Measurements from ENCODE around the gene PLXNC1.

The PLXNC1 gene

GRCh38 chr12:94101738-94102660, 46.4 kb upstream of the PLXNC1 start:
- peak; percentile 87 for TF ChIP-seq CTCF (IDR thresholded peaks at IDR 0.05; ENCODE audit: extremely low read depth, insufficient read depth, missing control alignments)
- in situ Hi-C loops (cut with MboI; ENCODE audit: low pct_unique_long_range_greater_than_20kb, low sequenced_read_pairs, unreplicated experiment) = loop anchor here (25.0 kb wide), 2 partner anchors 590 to 1115 kb away; no protein-coding TSS in a partner anchor
- peak; percentile 85 for DNase-seq (ENCODE audit: low spot score)

- DNase-seq (ENCODE audit: low spot score) = no peak
- no peak for TF ChIP-seq CTCF (IDR thresholded peaks at IDR 0.05; ENCODE audit: extremely low read depth, insufficient read depth, missing control alignments)
- in situ Hi-C loops (cut with MboI; ENCODE audit: low pct_unique_long_range_greater_than_20kb, low sequenced_read_pairs, unreplicated experiment) = loop anchor here (25.0 kb wide), 2 partner anchors 592 to 1117 kb away; no protein-coding TSS in a partner anchor
These were observed 44.4 kb upstream of the PLXNC1 start for GRCh38 chr12:94103986-94104385.

GRCh38 chr12:94107910-94108309, 40.5 kb upstream of the PLXNC1 start:
- in situ Hi-C loops (cut with MboI; ENCODE audit: low pct_unique_long_range_greater_than_20kb, low sequenced_read_pairs, unreplicated experiment) = loop anchor here (25.0 kb wide), 2 partner anchors 596 to 1121 kb away; no protein-coding TSS in a partner anchor
- no peak for TF ChIP-seq CTCF (IDR thresholded peaks at IDR 0.05; ENCODE audit: extremely low read depth, insufficient read depth, missing control alignments)
- no peak for DNase-seq (ENCODE audit: low spot score)

GRCh38 chr12:94109160-94109559, 39.2 kb upstream of the PLXNC1 start:
- TF ChIP-seq CTCF (IDR thresholded peaks at IDR 0.05; ENCODE audit: extremely low read depth, insufficient read depth, missing control alignments) = no peak
- in situ Hi-C loops (cut with MboI; ENCODE audit: low pct_unique_long_range_greater_than_20kb, low sequenced_read_pairs, unreplicated experiment) = loop anchor here (25.0 kb wide), 2 partner anchors 597 to 1122 kb away; no protein-coding TSS in a partner anchor
- DNase-seq (ENCODE audit: low spot score) = peak; percentile 21

GRCh38 chr12:94110258-94110657, 38.1 kb upstream of the PLXNC1 start:
- DNase-seq (ENCODE audit: low spot score) = no peak
- in situ Hi-C loops (cut with MboI; ENCODE audit: low pct_unique_long_range_greater_than_20kb, low sequenced_read_pairs, unreplicated experiment) = loop anchor here (25.0 kb wide), 2 partner anchors 598 to 1123 kb away; no protein-coding TSS in a partner anchor
- no peak for TF ChIP-seq CTCF (IDR thresholded peaks at IDR 0.05; ENCODE audit: extremely low read depth, insufficient read depth, missing control alignments)

- no peak for TF ChIP-seq CTCF (IDR thresholded peaks at IDR 0.05; ENCODE audit: extremely low read depth, insufficient read depth, missing control alignments)
- DNase-seq (ENCODE audit: low spot score) = no peak
- in situ Hi-C loops (cut with MboI; ENCODE audit: low pct_unique_long_range_greater_than_20kb, low sequenced_read_pairs, unreplicated experiment) = loop anchor here (25.0 kb wide), 2 partner anchors 599 to 1124 kb away; no protein-coding TSS in a partner anchor
These were observed 37.1 kb upstream of the PLXNC1 start for GRCh38 chr12:94111302-94111701.
